Epidermal melanocyte (primary cell): ENCODE results near the gene USP5.

Experiments used
- DNase-seq: peaks from one replicate; pipeline ENCODE4 v3.0.0; 2011; ENCODE audit warnings: low spot score; ENCODE audit not compliant: insufficient read length

The USP5 gene

DNA sequence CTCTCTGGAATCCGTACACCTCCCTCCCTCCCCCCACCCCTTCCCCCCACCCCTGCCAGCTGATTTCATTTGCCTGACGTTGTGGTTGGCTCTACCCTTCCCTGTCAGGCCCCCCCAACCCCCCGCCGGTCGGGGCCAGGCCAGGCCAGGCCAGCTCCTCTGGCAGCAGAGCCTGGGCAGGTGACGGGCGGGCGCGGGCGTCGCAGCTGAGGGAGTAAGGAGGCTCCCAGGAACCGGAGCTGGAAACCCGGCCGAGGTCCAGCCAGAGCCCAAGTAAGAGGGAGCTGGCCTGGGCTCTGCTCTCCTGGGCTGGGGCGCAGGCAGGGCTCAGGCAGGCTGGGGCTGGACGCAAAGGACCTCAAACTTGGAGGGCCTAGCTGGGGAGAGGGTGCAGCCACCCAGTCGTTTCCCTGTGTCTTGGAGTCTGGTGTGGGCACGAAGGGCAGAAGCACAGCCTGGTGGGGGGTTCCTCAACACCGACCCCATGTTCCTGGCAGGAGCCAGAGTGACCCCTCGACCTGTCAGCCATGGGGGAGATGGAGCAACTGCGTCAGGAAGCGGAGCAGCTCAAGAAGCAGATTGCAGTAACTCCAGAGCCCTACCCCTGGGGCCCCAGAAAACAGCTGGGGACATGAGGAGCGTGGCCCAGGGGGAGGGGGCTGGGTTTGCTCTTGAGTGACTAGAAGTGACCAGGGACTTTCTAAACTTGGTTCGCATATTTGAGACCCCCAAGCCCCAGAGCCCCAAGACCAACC lies 11.0 kb upstream of the USP5 start, which contains the start of gene GNB3:
GNB3 (plus strand) TSS at position 165 of the 755 bp plus-strand sequence; CDS start at position 528, 363 bp downstream.
- DNase-seq, result no peak

DNA sequence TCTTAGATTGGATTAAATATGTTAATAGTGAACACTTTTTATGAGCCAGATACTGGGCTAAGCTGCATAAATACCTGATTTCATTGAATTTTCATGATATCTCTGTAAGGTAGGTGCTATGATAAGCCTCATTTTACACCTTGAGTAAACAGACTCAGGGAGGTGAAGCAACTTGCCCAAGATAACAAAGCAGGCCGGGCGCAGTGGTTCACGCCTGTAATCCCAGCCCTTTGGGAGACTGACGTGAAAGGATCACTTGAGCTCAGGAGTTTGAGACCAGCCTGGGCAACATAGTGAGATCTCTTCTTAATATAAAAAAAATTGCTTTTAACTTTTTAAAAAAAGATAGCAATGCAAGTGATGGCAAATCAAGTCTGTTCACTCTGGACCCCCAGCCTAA lies 9.9 kb upstream of the USP5 start:
- no peak for DNase-seq

DNA sequence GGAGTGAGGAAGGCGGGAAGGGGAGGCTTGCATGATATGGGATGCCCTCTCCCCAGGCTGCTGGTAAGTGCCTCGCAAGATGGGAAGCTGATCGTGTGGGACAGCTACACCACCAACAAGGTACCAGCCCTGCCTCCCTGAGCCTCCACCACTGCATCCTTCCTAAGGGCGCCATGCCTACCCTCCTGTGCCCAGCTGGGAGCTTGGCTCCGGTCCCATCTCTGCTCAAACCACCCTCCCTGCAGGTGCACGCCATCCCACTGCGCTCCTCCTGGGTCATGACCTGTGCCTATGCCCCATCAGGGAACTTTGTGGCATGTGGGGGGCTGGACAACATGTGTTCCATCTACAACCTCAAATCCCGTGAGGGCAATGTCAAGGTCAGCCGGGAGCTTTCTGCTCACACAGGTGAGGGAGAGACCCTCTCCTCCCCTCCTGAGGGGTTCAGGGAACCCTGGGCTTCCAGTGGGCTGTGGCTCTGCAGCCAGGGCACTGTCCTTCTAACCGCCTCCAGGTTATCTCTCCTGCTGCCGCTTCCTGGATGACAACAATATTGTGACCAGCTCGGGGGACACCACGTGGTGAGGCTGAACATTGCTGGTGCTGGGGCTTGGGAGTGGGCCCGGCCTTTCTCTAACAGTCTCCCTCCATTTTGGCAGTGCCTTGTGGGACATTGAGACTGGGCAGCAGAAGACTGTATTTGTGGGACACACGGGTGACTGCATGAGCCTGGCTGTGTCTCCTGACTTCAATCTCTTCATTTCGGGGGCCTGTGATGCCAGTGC lies 8.6 kb upstream of the USP5 start:
- no peak for DNase-seq

DNA sequence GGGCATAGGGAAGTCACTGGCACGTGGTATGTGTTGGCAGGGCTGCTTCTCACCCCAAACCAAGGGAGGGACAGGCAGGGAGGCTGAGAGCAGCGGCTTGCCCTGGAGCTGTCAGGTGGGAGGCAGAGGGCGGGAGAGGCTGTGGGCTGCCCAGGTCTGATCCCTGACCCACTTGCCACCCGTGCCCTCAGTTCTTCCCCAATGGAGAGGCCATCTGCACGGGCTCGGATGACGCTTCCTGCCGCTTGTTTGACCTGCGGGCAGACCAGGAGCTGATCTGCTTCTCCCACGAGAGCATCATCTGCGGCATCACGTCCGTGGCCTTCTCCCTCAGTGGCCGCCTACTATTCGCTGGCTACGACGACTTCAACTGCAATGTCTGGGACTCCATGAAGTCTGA lies 6.6 kb upstream of the USP5 start:
- DNase-seq, result no peak

DNA sequence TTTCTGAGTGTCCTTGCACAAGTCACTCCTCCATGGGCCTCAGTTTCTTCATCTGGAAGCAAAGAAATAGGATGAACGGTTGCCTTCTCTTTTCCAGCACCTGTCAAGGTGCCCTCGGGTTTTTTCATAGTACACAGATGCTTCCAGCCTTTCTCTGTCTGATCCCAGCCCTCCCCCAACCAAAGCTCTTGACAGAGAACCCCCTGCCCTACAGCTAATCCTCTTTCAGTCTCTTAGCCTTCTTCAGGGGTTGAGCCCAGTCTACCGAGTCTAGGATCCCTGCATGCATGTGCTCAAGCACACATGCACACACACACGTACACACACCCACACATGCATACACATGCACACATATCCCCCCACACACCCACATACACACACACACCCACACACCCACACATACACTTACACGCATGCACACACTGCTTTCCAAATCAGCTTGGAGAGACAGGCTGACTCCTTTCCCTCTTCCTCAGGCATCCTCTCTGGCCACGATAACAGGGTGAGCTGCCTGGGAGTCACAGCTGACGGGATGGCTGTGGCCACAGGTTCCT lies 5.6 kb upstream of the USP5 start:
- DNase-seq, result no peak

DNA sequence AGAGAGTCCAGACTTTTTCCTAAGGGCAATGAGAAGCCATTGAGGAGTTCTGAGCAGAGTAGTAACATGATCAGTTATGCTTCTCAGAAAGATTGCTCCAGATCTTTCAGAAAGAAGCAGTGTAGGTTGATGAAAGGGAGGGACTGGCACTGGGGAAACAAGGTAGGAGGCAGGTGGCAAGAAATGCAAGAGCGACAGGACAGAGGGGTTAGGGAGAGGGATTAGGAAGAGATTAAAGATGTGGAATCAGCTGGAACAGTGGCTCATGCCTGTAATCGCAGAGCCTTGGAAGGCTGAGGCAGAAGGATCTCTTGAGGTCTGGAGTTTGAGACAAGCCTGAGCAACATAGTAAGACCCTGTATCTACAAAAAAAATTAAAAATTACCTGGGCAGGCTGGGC lies 4.3 kb upstream of the USP5 start:
- no peak for DNase-seq

DNA sequence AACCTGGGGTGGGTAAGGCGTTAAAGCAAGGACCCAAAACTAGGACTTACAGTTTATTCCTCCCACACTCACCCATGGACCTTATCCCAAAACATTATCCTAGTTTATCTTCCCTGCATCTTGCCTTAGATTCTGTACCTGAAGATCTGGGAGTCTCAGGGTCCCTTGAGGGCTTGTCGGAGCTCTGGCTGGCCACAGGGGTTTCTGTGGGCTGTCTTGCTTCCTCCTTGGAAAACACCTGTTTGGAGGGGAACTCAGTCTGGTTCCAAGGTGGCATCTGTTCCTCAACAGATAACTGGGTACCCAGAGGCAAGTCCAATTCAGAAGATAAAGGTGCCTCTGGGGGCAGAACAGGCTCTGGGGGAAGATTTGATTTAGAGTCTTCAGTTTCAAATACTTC lies 2.5 kb upstream of the USP5 start:
- DNase-seq, result no peak

DNA sequence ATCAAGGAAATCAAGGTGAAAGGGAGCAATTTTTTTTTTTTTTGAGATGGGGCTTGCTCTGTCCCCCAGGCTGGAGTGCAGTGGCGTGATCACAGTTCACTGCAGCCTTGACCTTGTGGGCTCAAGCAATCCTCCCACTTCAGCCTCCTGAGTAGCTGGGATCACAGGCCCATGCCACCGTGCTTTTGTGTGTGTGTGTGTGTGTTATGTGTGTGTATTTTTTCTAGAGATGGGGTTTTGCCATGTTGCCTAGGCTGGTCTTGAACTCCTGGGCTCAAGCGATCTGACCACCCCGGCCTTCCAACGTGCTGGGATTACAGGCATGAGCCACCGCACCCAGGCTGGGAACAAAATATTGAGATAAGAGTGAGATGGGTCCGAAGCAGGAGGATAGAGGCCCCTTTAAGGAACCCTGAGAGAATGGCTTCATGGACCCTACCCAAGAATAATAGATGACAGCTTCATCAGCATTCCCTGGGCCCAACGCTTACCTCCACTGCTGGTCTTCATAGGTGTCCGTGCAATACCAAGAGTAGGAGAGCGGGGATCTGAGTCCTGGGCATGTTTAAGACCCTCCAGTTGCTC lies 1.9 kb upstream of the USP5 start:
- no peak for DNase-seq

DNA sequence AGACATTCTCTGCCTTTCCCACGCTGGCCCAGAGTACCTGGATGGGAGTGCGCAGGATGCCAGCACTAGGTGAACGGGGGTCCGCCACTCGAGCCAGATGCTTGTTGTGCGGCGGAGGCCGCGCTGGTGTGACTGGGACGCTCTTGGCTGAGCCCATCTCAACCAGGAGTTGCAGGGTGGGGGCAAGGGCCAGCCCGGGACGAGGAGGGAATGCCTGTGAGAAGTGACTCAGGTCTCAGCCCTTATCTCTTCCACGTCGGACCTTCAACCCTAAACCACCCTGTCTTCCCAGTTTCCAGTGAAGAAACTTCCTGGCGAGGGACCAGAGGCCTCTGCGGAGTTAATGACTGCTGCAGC lies 1.2 kb upstream of the USP5 start:
- DNase-seq, result no peak

DNA sequence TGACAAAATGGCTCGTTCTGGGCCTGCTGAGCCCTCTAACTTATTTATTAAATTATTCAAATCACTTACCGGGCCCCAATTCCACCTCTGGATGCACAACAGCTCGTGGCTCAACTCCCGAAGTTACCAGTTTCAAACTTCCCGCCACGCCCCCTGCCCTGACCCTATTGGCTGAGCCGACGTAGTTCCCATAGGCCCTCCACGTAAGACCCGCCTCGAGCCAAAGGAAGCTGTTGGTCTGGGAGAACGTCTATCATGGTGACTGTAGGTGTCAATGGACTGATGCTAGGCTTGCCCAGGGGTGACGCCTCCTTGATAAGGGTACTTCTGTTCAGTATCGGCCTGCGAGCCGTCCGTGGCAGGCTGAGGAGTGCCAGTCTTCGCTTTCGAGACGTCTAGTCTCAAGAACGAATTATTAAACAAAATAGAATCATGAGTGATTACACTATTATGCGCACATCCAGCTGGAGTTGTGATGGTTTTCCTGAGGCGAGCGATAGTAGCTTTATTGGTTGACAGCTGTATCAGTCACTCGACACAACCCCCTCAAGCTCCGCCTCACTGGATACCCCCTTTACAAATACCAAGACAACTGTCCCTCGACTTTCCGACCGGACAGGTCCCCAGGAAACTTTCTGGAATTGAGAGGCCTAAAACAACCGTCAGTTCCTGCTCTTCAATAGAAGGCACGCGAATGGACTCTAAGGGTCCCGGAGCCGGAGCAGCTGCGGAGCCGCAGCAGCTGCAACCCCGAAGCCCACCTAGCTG lies 613 bp upstream of the USP5 start, which contains the start of gene CDCA3:
CDCA3 (minus strand) TSS at position 134 of the 768 bp plus-strand sequence. CDS start 334 bp downstream, outside the sequence.
- peak; percentile 100 for DNase-seq

DNA sequence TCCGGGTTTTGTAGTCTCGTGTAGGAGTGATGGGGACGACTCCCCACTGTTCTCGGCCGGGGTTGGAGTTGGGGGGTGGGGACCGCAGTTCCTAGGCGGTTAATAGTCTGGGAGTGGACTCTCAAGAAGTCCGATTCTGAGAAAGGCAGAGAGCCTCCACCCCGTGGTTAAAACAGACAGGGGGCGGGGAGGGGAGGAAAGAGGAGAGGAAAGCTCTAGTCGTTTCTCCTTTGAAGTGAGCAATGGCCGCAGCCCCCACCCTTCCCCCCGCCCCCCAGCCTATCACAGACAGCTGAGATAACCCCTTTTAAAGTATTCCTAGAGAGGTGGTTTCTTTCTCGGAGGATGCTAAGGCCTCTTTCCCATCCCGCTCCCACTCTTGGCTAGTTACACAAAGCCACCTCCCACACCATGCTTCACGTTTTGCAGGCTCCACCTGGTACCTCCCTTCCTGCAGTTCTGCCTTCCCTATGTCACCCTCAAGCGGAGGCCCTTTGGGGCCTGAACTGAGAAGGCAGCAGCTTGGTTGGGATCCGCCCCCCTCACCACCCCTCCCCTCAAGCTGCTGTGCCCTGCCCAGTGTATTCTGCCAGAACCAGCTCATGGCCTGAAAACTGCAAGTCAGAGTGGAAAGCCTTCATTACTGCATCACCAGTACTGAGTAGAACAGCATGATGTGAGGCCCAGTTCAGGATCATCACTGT lies 853 bp downstream of the USP5 start:
- peak; percentile 46 for DNase-seq

DNA sequence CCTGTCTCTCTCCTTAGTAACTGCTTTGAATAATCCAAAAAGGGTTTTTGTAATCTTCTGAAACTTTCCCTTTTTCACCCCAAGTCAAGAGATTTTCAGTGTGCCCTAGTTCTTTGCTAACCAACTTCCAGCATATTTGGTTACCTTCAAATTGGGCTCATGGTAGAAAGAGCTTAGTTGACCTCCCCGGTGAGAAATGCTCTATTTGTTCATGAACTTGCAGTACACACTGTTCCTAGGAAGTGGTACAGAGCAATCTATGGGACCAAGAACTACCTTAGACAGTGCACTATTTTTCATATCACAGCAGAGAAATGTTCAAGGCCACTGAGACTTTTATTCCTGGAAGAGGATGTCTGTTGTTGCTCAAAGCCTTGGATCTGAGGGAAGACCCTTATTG lies 1.7 kb downstream of the USP5 start:
- no peak for DNase-seq

DNA sequence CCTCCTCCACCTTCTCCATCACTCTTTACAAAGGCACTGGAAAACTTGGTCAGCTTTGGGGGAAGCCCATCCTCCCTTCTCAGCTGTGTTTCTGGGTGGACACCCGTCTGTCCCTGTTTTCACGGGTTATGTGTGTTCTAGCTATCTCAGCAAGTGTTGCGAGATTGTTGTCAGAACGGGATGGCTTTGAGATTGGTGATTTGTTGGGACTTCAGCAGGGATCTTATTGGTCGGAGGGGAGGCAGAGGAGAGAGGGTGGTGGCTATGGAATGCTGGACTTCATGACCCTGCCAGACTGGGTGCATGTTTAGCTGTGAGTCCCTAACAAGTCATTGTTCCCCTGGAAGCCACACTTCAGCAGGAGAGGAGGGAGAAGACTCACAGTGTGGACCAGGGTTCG lies 2.1 kb downstream of the USP5 start:
- no peak for DNase-seq

DNA sequence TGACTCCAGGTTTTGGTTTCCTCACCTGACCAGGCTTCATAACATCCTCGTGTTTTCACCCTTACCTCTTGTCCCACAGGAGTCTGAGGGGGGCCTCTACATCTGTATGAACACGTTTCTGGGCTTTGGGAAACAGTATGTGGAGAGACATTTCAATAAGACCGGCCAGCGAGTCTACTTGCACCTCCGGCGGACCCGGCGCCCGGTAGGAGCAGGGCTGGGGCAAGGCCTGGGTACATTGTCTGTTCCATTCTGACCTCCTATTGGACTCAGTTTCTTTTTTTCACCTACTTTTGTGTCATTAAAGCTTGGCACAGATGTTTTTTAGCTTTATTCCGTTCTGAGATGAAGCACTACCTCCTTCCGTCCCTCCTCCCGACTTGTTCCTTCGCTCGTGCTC lies 3.4 kb downstream of the USP5 start:
- DNase-seq, result no peak

DNA sequence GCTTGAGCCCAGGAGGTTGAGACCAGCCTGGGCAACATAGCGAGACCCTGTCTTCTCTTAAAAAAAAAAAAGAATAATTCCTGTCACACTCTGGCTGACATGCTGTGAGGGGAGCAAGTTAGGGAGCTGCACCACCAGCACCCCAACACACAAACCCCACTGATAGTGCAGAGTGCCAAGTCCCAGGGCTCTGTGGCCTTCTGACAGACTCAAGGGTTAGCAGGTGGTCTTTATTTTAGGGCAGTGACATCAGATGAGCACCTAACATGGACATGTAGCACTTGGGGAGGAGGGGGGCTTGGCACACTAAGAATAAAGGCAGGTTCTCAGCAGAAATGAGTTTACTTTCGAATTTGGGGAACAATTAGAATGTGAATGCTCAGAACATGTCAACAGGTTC lies 6.8 kb downstream of the USP5 start:
- DNase-seq, result no peak

DNA sequence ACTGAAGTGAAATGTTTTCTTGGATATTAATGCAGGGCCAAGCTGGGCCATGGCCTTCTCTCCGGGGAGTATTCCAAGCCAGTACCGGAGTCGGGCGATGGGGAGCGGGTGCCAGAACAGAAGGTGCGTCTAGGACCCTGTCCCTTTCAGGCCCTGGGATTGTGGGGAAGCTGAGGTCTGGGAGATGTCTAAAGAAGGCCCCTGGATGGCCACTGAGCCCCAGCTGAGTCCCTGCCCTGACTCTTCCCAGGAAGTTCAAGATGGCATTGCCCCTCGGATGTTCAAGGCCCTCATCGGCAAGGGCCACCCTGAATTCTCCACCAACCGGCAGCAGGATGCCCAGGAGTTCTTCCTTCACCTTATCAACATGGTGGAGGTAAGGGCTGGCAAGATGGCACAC lies 8.2 kb downstream of the USP5 start:
- no peak for DNase-seq

DNA sequence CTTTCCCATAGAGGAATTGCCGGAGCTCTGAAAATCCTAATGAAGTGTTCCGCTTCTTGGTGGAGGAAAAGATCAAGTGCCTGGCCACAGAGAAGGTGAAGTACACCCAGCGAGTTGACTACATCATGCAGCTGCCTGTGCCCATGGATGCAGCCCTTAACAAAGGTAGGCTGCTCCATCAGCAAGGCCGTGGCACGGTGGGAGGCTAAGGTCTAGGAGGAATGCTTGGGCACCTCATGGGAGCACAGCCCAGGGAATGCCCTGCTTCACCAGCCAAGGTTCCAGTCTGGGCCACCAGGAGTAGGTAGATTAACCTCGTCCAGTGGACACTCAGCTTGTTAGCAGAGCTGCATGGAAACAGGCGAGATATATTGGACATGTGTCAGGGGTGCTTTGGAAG lies 9.0 kb downstream of the USP5 start:
- no peak for DNase-seq

DNA sequence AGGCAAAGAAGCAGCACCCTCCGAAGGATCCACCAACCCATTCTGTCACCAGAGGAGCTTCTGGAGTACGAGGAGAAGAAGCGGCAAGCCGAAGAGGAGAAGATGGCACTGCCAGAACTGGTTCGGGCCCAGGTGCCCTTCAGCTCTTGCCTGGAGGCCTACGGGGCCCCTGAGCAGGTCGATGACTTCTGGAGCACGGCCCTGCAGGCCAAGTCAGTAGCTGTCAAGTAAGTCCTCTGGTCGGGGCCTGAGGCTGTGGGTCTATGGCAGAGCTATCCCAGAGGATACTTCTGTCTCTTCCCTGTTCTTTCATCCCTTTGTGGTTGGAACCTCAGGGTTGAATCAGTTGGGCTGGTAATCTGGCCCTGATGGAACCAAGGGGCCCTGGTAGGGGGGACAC lies 9.4 kb downstream of the USP5 start:
- DNase-seq, result no peak

DNA sequence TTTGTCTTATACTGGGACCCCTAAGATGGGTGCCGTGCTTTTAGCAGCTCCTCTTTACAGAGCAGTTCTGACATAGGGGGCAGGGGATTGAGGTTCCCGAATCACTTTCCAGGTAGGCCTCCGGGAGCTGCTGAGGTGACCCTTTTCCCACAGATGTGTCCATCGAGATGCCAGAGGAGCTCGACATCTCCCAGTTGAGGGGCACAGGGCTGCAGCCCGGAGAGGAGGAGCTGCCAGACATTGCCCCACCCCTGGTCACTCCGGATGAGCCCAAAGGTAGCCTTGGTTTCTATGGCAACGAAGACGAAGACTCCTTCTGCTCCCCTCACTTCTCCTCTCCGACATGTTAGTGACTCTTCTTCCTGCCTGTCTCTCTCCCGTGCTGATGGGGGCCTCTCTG lies 11.1 kb downstream of the USP5 start:
- DNase-seq, result no peak

DNA sequence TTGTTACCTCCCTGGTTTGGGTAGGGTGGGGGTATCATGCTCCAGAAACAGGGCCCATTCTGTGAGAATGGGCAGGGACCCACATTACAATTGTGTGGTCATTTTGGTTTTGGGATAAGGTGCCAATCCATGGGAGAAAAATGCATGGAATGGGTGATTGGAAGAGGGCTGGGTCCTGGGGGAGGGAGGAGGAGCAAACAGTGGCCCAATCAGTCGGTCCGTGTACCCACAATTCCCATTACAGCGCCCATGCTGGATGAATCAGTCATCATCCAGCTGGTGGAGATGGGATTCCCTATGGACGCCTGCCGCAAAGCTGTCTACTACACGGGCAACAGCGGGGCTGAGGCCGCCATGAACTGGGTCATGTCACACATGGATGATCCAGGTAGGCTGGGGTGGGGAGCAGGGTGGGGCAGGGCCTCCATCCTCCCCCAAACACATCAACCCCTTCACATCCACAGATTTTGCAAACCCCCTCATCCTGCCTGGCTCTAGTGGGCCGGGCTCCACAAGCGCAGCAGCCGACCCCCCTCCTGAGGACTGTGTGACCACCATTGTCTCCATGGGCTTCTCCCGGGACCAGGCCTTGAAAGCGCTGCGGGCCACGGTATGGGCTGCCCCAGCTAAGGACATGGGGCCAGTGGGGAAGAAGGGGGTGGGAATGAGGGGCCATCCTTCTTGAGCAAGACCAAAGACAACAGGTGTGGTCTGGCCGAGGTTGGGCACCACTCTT lies 11.8 kb downstream of the USP5 start:
- DNase-seq, result no peak
